Measurements from ENCODE around the gene TOB2.
"Not testable (repeated sequence)": the region's sequence is repeated elsewhere in the genome, so short reads cannot be mapped to it uniquely, and the experiment has no call there.

TOB2 gene

GRCh38 chr22:41425660-41426365, 20.8 kb downstream of the TOB2 start:
- DNase-seq, result no peak

GRCh38 chr22:41418717-41419116, 27.9 kb downstream of the TOB2 start:
- DNase-seq, result no peak

- no peak for DNase-seq
Observed at GRCh38 chr22:41417622-41418390, 28.8 kb downstream of the TOB2 start.

- no peak for DNase-seq
Observed at GRCh38 chr22:41415554-41415953, 31.0 kb downstream of the TOB2 start.

GRCh38 chr22:41411021-41411851, 35.4 kb downstream of the TOB2 start:
- no peak for DNase-seq

GRCh38 chr22:41410311-41410751, 36.3 kb downstream of the TOB2 start:
- no peak for DNase-seq

- no peak for DNase-seq
Observed at GRCh38 chr22:41408665-41409064, 37.9 kb downstream of the TOB2 start.

- no peak for DNase-seq
Observed at GRCh38 chr22:41407433-41407832, 39.2 kb downstream of the TOB2 start.

- peak; percentile 82 to 88 for DNase-seq
Observed at GRCh38 chr22:41406410-41406809, 40.2 kb downstream of the TOB2 start.

- no peak for DNase-seq
Observed at GRCh38 chr22:41405588-41405987, 41.0 kb downstream of the TOB2 start.

GRCh38 chr22:41403532-41404318, 42.9 kb downstream of the TOB2 start:
- peak; percentile 46 to 82 for DNase-seq

- not testable (repeated sequence) for DNase-seq
Observed at GRCh38 chr22:41402851-41403250, 43.8 kb downstream of the TOB2 start.

GRCh38 chr22:41401781-41402648, 44.6 kb downstream of the TOB2 start:
- no peak for DNase-seq

- no peak for DNase-seq
Observed at GRCh38 chr22:41398921-41399320, 47.7 kb downstream of the TOB2 start.

GRCh38 chr22:41397143-41397811, 49.3 kb downstream of the TOB2 start:
- DNase-seq, result no peak

GRCh38 chr22:41395531-41396240, 50.9 kb downstream of the TOB2 start:
- DNase-seq, result no peak

GRCh38 chr22:41394012-41394356, 52.6 kb downstream of the TOB2 start:
- no peak for DNase-seq

- no peak for DNase-seq
Observed at GRCh38 chr22:41387341-41387740, 59.3 kb downstream of the TOB2 start.

GRCh38 chr22:41384128-41384527, 62.5 kb downstream of the TOB2 start:
- no peak for DNase-seq

Measured in NCI-H526 (cell line).